ENCODE data around the gene PLOD1.
"Not testable (repeated sequence)": the region's sequence is repeated elsewhere in the genome, so short reads cannot be mapped to it uniquely, and the experiment has no call there.

Gene PLOD1

GRCh38 chr1:11934302-11935056 lies at the start of gene PLOD1:
Gene PLOD1 (plus strand): TSS chr1:11934717. CDS start chr1:11934780, 63 bp downstream.
- peak; percentile 70 to 90 for DNase-seq

GRCh38 chr1:11885916-11886315 lies 48.6 kb upstream of the PLOD1 start:
- no peak for DNase-seq

- DNase-seq, result no peak
Measured at GRCh38 chr1:11886986-11887665, 47.4 kb upstream of the PLOD1 start.

- DNase-seq, result no peak
Measured at GRCh38 chr1:11887666-11888007, 46.9 kb upstream of the PLOD1 start.

- DNase-seq, result no peak
Measured at GRCh38 chr1:11888206-11888876, 46.2 kb upstream of the PLOD1 start.

- DNase-seq, result no peak
Measured at GRCh38 chr1:11888877-11889208, 45.7 kb upstream of the PLOD1 start.

- DNase-seq, result no peak
Measured at GRCh38 chr1:11891433-11892186, 42.9 kb upstream of the PLOD1 start.

- DNase-seq, result peak in 1 of 2 experiments; percentile 66
Measured at GRCh38 chr1:11893907-11894251, 40.6 kb upstream of the PLOD1 start.

- DNase-seq, result not testable (repeated sequence)
Measured at GRCh38 chr1:11894501-11894900, 40.0 kb upstream of the PLOD1 start.

GRCh38 chr1:11898086-11898785 lies 36.3 kb upstream of the PLOD1 start:
- no peak for DNase-seq

GRCh38 chr1:11898831-11899467 lies 35.6 kb upstream of the PLOD1 start:
- no peak for DNase-seq

GRCh38 chr1:11901446-11901845 lies 33.1 kb upstream of the PLOD1 start:
- DNase-seq, result not testable (repeated sequence)

- no peak for DNase-seq
Measured at GRCh38 chr1:11903210-11903609, 31.3 kb upstream of the PLOD1 start.

GRCh38 chr1:11904156-11904555 lies 30.4 kb upstream of the PLOD1 start:
- DNase-seq, result not testable (repeated sequence)

- no peak for DNase-seq
Measured at GRCh38 chr1:11904978-11905377, 29.5 kb upstream of the PLOD1 start.

- DNase-seq, result no peak
Measured at GRCh38 chr1:11906870-11907269, 27.6 kb upstream of the PLOD1 start.

- peak; percentile 97 to 98 for DNase-seq
Measured at GRCh38 chr1:11907275-11908094, 27.0 kb upstream of the PLOD1 start.

GRCh38 chr1:11908095-11908675 lies 26.3 kb upstream of the PLOD1 start:
- peak; percentile 100 for DNase-seq

- DNase-seq, result not testable (repeated sequence)
Measured at GRCh38 chr1:11910914-11911228, 23.6 kb upstream of the PLOD1 start.

- DNase-seq, result no peak
Measured at GRCh38 chr1:11912000-11912399, 22.5 kb upstream of the PLOD1 start.

Data from NCI-H446 (cell line).